ENCODE measurements around the gene STAG2. TPM values are rescaled to one million over a fixed set of nuclear protein-coding genes. Genes with fewer than 3 reads are reported as not detected.

The STAG2 gene
- total and polyA plus RNA-seq, 3 experiments from 2014 or later: 62.0 to 122 (median 116) TPM

- CTCF ChIA-PET: no interaction called here
- Mint-ChIP-seq H3K4me3 (no peak overlapping the region), H3K4me1 (no peaks in the 10 kb centered on the region), H3K27ac (no peak overlapping the region), H3K27me3 (peaks cover 0 to 6% of the 10 kb centered on the region in 2 donors), H3K36me3 (no peaks in the 10 kb centered on the region), H3K9me3 (peaks cover 0 to 2% (median 0%) of the 10 kb centered on the region in 5 donors)
- no peak for DNase-seq
- Histone ChIP-seq H3K4me1 (ENCODE audit: insufficient read depth, low read length) (no peaks in the 10 kb centered on the region), H3K27me3 (ENCODE audit: insufficient read depth, low read length, poor library complexity, severe bottlenecking) (no peaks in the 10 kb centered on the region), H3K9me3 (ENCODE audit: low read length) (no peaks in the 10 kb centered on the region), H3K36me3 (ENCODE audit: insufficient read depth, low read length) (no peaks in the 10 kb centered on the region), H3K27ac (ENCODE audit: low read depth, low read length) (no peak overlapping the region), H3K4me3 (ENCODE audit: low read length) (no peak overlapping the region)
- POLR2A ChIA-PET: no interaction called here
Observed at GRCh38 chrX:123943074-123943473, 18.4 kb upstream of the STAG2 start.

GRCh38 chrX:123943488-123943887 is 18.0 kb upstream of the STAG2 start:
- Histone ChIP-seq H3K9me3 (ENCODE audit: low read length) (no peaks in the 10 kb centered on the region), H3K27me3 (ENCODE audit: insufficient read depth, low read length, poor library complexity, severe bottlenecking) (no peaks in the 10 kb centered on the region), H3K27ac (ENCODE audit: low read depth, low read length) (no peak overlapping the region), H3K4me3 (ENCODE audit: low read length) (no peak overlapping the region), H3K4me1 (ENCODE audit: insufficient read depth, low read length) (no peaks in the 10 kb centered on the region), H3K36me3 (ENCODE audit: insufficient read depth, low read length) (no peaks in the 10 kb centered on the region)
- DNase-seq: no peak
- ChIA-PET POLR2A (no interaction called here), CTCF (no interaction called here)
- Mint-ChIP-seq H3K27ac (no peak overlapping the region), H3K4me1 (no peaks in the 10 kb centered on the region), H3K27me3 (peaks cover 0 to 6% of the 10 kb centered on the region in 2 donors), H3K36me3 (no peaks in the 10 kb centered on the region), H3K9me3 (peaks cover 0 to under 1% (median 0%) of the 10 kb centered on the region in 5 donors), H3K4me3 (no peak overlapping the region)

GRCh38 chrX:123949846-123950245 is 11.7 kb upstream of the STAG2 start:
- H3K36me3 ChIP-seq (ENCODE audit: insufficient read depth, low read length): no peaks in the 10 kb centered on the region
- H3K4me1 ChIP-seq (ENCODE audit: insufficient read depth, low read length): no peaks in the 10 kb centered on the region
- ChIA-PET CTCF (no interaction called here), POLR2A (no interaction called here)
- no peaks in the 10 kb centered on the region for H3K27me3 ChIP-seq (ENCODE audit: insufficient read depth, low read length, poor library complexity, severe bottlenecking)
- H3K27ac ChIP-seq (ENCODE audit: low read depth, low read length): no peak overlapping the region
- H3K4me1 Mint-ChIP-seq: no peaks in the 10 kb centered on the region
- H3K9me3 ChIP-seq (ENCODE audit: low read length): no peaks in the 10 kb centered on the region
- no peak for DNase-seq
- H3K27ac Mint-ChIP-seq: no peak overlapping the region
- no peak overlapping the region for H3K4me3 Mint-ChIP-seq
- H3K4me3 ChIP-seq (ENCODE audit: low read length): no peak overlapping the region
- no peaks in the 10 kb centered on the region for H3K9me3 Mint-ChIP-seq
- no peaks in the 10 kb centered on the region for H3K36me3 Mint-ChIP-seq
- peaks cover 0 to 5% of the 10 kb centered on the region in 2 donors for H3K27me3 Mint-ChIP-seq

- Mint-ChIP-seq H3K27ac (peak overlapping the region; percentile 91 to 100 (median 98)), H3K4me3 (peak overlapping the region; percentile 86 to 100 (median 97)), H3K9me3 (peaks cover 0 to 9% (median 4%) of the 10 kb centered on the region in 5 donors), H3K36me3 (peaks cover 2 to 29% (median 5%) of the 10 kb centered on the region in 3 donors), H3K4me1 (peaks cover 10 to 23% (median 10%) of the 10 kb centered on the region in 3 donors), H3K27me3 (peaks cover 0 to 14% of the 10 kb centered on the region in 2 donors)
- no peaks in the 10 kb centered on the region for H3K9me3 ChIP-seq (ENCODE audit: low read length)
- H3K27me3 ChIP-seq (ENCODE audit: insufficient read depth, low read length, poor library complexity, severe bottlenecking): no peaks in the 10 kb centered on the region
- ChIA-PET POLR2A (interaction anchor here (1.0 to 1.1 kb wide), 3 partner anchors 59 to 126 kb away, joined by 3 to 4 read pairs (median 3); no protein-coding TSS in a partner anchor), CTCF (interaction anchor here (0.9 to 1.6 kb wide), 2 partner anchors 59 to 126 kb away, joined by 3 to 5 read pairs; no protein-coding TSS in a partner anchor)
- H3K36me3 ChIP-seq (ENCODE audit: insufficient read depth, low read length): no peaks in the 10 kb centered on the region
- peak in 2 of 5 donors; percentile 1 to 53 for DNase-seq
- peak overlapping the region; percentile 81 for H3K4me3 ChIP-seq (ENCODE audit: low read length)
- peaks cover 8% of the 10 kb centered on the region for H3K4me1 ChIP-seq (ENCODE audit: insufficient read depth, low read length)
- peak overlapping the region; percentile 95 for H3K27ac ChIP-seq (ENCODE audit: low read depth, low read length)
Observed at GRCh38 chrX:123959281-123960063, 2.0 kb upstream of the STAG2 start.

- no peak for DNase-seq
- Histone ChIP-seq H3K27ac (ENCODE audit: low read depth, low read length) (peak overlapping the region; percentile 86), H3K4me3 (ENCODE audit: low read length) (peak overlapping the region; percentile 91), H3K36me3 (ENCODE audit: insufficient read depth, low read length) (no peaks in the 10 kb centered on the region), H3K4me1 (ENCODE audit: insufficient read depth, low read length) (peaks cover 14% of the 10 kb centered on the region), H3K9me3 (ENCODE audit: low read length) (no peaks in the 10 kb centered on the region), H3K27me3 (ENCODE audit: insufficient read depth, low read length, poor library complexity, severe bottlenecking) (no peaks in the 10 kb centered on the region)
- Mint-ChIP-seq H3K27me3 (peaks cover 0 to 15% of the 10 kb centered on the region in 2 donors), H3K27ac (peak overlapping the region; percentile 91 to 100 (median 98)), H3K9me3 (peaks cover 0 to 9% (median 4%) of the 10 kb centered on the region in 5 donors), H3K4me1 (peaks cover 21 to 36% (median 21%) of the 10 kb centered on the region in 3 donors), H3K36me3 (peaks cover 2 to 29% (median 5%) of the 10 kb centered on the region in 3 donors), H3K4me3 (peak overlapping the region; percentile 86 to 100 (median 97))
- POLR2A ChIA-PET: interaction anchor here (0.6 kb wide), 1 partner anchor 388 kb away, joined by 4 read pairs; no protein-coding TSS in a partner anchor
- CTCF ChIA-PET: interaction anchor here (0.6 to 0.7 kb wide), 3 partner anchors 65 to 396 kb away, joined by 3 to 6 read pairs (median 3); no protein-coding TSS in a partner anchor
Observed at GRCh38 chrX:123960956-123961267, 594 bp upstream of the STAG2 start.

GRCh38 chrX:123962006-123962467 is 531 bp downstream of the STAG2 start:
- H3K4me3 ChIP-seq (ENCODE audit: low read length): peak overlapping the region; percentile 91
- peaks cover 3 to 30% (median 5%) of the 10 kb centered on the region in 3 donors for H3K36me3 Mint-ChIP-seq
- peaks cover 25 to 46% (median 32%) of the 10 kb centered on the region in 3 donors for H3K4me1 Mint-ChIP-seq
- peaks cover 14% of the 10 kb centered on the region for H3K4me1 ChIP-seq (ENCODE audit: insufficient read depth, low read length)
- peaks cover 0 to 15% of the 10 kb centered on the region in 2 donors for H3K27me3 Mint-ChIP-seq
- H3K27ac ChIP-seq (ENCODE audit: low read depth, low read length): peak overlapping the region; percentile 93
- H3K4me3 Mint-ChIP-seq: peak overlapping the region; percentile 86 to 100 (median 97)
- no peaks in the 10 kb centered on the region for H3K27me3 ChIP-seq (ENCODE audit: insufficient read depth, low read length, poor library complexity, severe bottlenecking)
- H3K27ac Mint-ChIP-seq: peak overlapping the region; percentile 91 to 99 (median 96)
- POLR2A ChIA-PET: interaction anchor here (0.7 to 1.4 kb wide), 2 partner anchors 15 to 256 kb away, joined by 4 to 8 read pairs; no protein-coding TSS in a partner anchor
- DNase-seq: peak in 4 of 5 donors; percentile 2 to 47 (median 22)
- CTCF ChIA-PET: interaction anchor here (0.7 to 0.9 kb wide), 2 partner anchors 111 to 139 kb away, joined by 3 to 4 read pairs; no protein-coding TSS in a partner anchor
- H3K9me3 Mint-ChIP-seq: peaks cover 0 to 9% (median 4%) of the 10 kb centered on the region in 5 donors
- H3K9me3 ChIP-seq (ENCODE audit: low read length): no peaks in the 10 kb centered on the region
- no peaks in the 10 kb centered on the region for H3K36me3 ChIP-seq (ENCODE audit: insufficient read depth, low read length)

- no peaks in the 10 kb centered on the region for H3K9me3 ChIP-seq (ENCODE audit: low read length)
- CTCF ChIA-PET: interaction anchor here (0.7 kb wide), 1 partner anchor 230 kb away, joined by 3 read pairs; no protein-coding TSS in a partner anchor
- H3K27ac ChIP-seq (ENCODE audit: low read depth, low read length): peak overlapping the region; percentile 93
- H3K27me3 ChIP-seq (ENCODE audit: insufficient read depth, low read length, poor library complexity, severe bottlenecking): no peaks in the 10 kb centered on the region
- Mint-ChIP-seq H3K27ac (peak overlapping the region; percentile 91 to 99 (median 96)), H3K4me3 (peak overlapping the region; percentile 86 to 100 (median 97)), H3K4me1 (peaks cover 27 to 50% (median 37%) of the 10 kb centered on the region in 3 donors), H3K27me3 (peaks cover 0 to 15% of the 10 kb centered on the region in 2 donors), H3K9me3 (peaks cover 0 to 9% (median 4%) of the 10 kb centered on the region in 5 donors), H3K36me3 (peaks cover 3 to 32% (median 5%) of the 10 kb centered on the region in 3 donors)
- H3K4me3 ChIP-seq (ENCODE audit: low read length): peak overlapping the region; percentile 91
- H3K4me1 ChIP-seq (ENCODE audit: insufficient read depth, low read length): peaks cover 17% of the 10 kb centered on the region
- H3K36me3 ChIP-seq (ENCODE audit: insufficient read depth, low read length): no peaks in the 10 kb centered on the region
- peak; percentile 69 to 91 (median 87) for DNase-seq
- POLR2A ChIA-PET: interaction anchor here (1.4 kb wide), 1 partner anchor 14 kb away, joined by 8 read pairs; no protein-coding TSS in a partner anchor
Observed at GRCh38 chrX:123962794-123963373, 1.4 kb downstream of the STAG2 start.

All from CD8-positive, alpha-beta memory T cell (primary cell).